ENCODE results near the gene TM4SF1. TPM values are rescaled to one million over a fixed set of nuclear protein-coding genes. Genes with fewer than 3 reads are reported as not detected.

TM4SF1 gene
- total RNA-seq, 1 donor from 2014 or later, result not detected

DNA sequence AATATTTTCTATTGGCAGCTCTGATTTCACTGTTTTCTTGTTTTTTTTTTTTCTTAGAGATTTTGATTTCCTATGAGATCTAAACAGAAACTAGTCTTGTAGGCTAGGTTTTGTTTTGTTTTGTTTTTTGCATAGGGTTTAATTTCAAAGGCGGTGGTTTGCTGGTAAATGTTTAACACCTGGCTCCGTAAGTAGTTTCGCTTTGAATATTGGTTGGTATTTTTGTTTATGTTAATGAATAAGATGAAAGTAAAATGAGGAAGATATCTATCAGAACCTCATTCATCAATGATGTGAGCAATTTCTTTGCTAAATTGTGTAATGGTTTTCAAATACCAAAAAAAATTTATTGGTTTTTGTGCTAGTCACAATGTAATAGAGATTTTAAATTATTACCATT lies 39.7 kb upstream of the TM4SF1 start:
- H3K4me2 ChIP-seq, result no peak overlapping the region
- H2AFZ ChIP-seq (replicated peaks), result no peak overlapping the region
- H3K27ac Mint-ChIP-seq, result no peak overlapping the region
- H3K4me1 Mint-ChIP-seq, result no peaks in the 10 kb centered on the region
- no peak overlapping the region for H3K4me3 ChIP-seq
- no peaks in the 10 kb centered on the region for H3K4me1 ChIP-seq
- H3F3A ChIP-seq (ENCODE audit: low read depth), result no peaks in the 10 kb centered on the region
- no peak overlapping the region for H3K9ac ChIP-seq
- H3K9me3 ChIP-seq (ENCODE audit: low read depth), result no peaks in the 10 kb centered on the region
- no peaks in the 10 kb centered on the region for H3K27me3 ChIP-seq
- no peaks in the 10 kb centered on the region for H3K36me3 Mint-ChIP-seq
- TF ChIP-seq EZH2phosphoT487 (IDR thresholded peaks at IDR 0.05) (no peak), CTCF (IDR thresholded peaks at IDR 0.05) (no peak)
- H3K79me2 ChIP-seq (ENCODE audit: low read depth), result no peaks in the 10 kb centered on the region
- H3K36me3 ChIP-seq, result no peaks in the 10 kb centered on the region
- H3K27me3 Mint-ChIP-seq (ENCODE audit: insufficient read depth, low read depth), result peaks cover 6% of the 10 kb centered on the region
- no peak for DNase-seq (ENCODE audit: low spot score)
- no peaks in the 10 kb centered on the region for H4K20me1 ChIP-seq (ENCODE audit: low read depth)
- H3K4me3 Mint-ChIP-seq, result no peak overlapping the region
- no peak overlapping the region for H3K27ac ChIP-seq
- H3K9me3 Mint-ChIP-seq, result no peaks in the 10 kb centered on the region

GRCh38 chr3:149415484-149415883 lies 38.0 kb upstream of the TM4SF1 start:
- H3K27me3 ChIP-seq, result no peaks in the 10 kb centered on the region
- H3K27ac Mint-ChIP-seq, result no peak overlapping the region
- H3K36me3 ChIP-seq, result no peaks in the 10 kb centered on the region
- H3K4me3 Mint-ChIP-seq, result no peak overlapping the region
- H3K4me2 ChIP-seq, result no peak overlapping the region
- no peak for DNase-seq (ENCODE audit: low spot score)
- H2AFZ ChIP-seq (replicated peaks), result no peak overlapping the region
- no peak for TF ChIP-seq EZH2 (IDR thresholded peaks at IDR 0.05)
- TF ChIP-seq EZH2phosphoT487 (IDR thresholded peaks at IDR 0.05), result no peak
- TF ChIP-seq CTCF (IDR thresholded peaks at IDR 0.05), result no peak
- no peaks in the 10 kb centered on the region for H3K79me2 ChIP-seq (ENCODE audit: low read depth)
- no peaks in the 10 kb centered on the region for H3K36me3 Mint-ChIP-seq
- H3K9me3 Mint-ChIP-seq, result no peaks in the 10 kb centered on the region
- H3F3A ChIP-seq (ENCODE audit: low read depth), result no peaks in the 10 kb centered on the region
- no peak overlapping the region for H3K9ac ChIP-seq
- H3K4me1 ChIP-seq, result no peaks in the 10 kb centered on the region
- no peak overlapping the region for H3K4me3 ChIP-seq
- no peaks in the 10 kb centered on the region for H4K20me1 ChIP-seq (ENCODE audit: low read depth)
- H3K9me3 ChIP-seq (ENCODE audit: low read depth), result no peaks in the 10 kb centered on the region
- no peaks in the 10 kb centered on the region for H3K4me1 Mint-ChIP-seq
- H3K27me3 Mint-ChIP-seq (ENCODE audit: insufficient read depth, low read depth), result peaks cover 4% of the 10 kb centered on the region
- H3K27ac ChIP-seq, result no peak overlapping the region

GRCh38 chr3:149414557-149415231 lies 37.2 kb upstream of the TM4SF1 start:
- Mint-ChIP-seq H3K4me1 (no peaks in the 10 kb centered on the region), H3K9me3 (no peaks in the 10 kb centered on the region), H3K4me3 (no peak overlapping the region), H3K27ac (no peak overlapping the region), H3K36me3 (no peaks in the 10 kb centered on the region), H3K27me3 (ENCODE audit: insufficient read depth, low read depth) (peaks cover 2% of the 10 kb centered on the region)
- Histone ChIP-seq H3K4me1 (no peaks in the 10 kb centered on the region), H3K27me3 (no peaks in the 10 kb centered on the region), H3K4me3 (no peak overlapping the region), H3K9ac (no peak overlapping the region), H4K20me1 (ENCODE audit: low read depth) (no peaks in the 10 kb centered on the region), H3K27ac (no peak overlapping the region), H3F3A (ENCODE audit: low read depth) (no peaks in the 10 kb centered on the region), H3K9me3 (ENCODE audit: low read depth) (no peaks in the 10 kb centered on the region), H3K4me2 (no peak overlapping the region), H3K36me3 (no peaks in the 10 kb centered on the region), H3K79me2 (ENCODE audit: low read depth) (no peaks in the 10 kb centered on the region), H2AFZ (replicated peaks) (no peak overlapping the region)
- TF ChIP-seq CTCF (IDR thresholded peaks at IDR 0.05) (no peak), EZH2phosphoT487 (IDR thresholded peaks at IDR 0.05) (no peak)
- no peak for DNase-seq (ENCODE audit: low spot score)
